Measurements from ENCODE around the gene IFITM10.

DNA sequence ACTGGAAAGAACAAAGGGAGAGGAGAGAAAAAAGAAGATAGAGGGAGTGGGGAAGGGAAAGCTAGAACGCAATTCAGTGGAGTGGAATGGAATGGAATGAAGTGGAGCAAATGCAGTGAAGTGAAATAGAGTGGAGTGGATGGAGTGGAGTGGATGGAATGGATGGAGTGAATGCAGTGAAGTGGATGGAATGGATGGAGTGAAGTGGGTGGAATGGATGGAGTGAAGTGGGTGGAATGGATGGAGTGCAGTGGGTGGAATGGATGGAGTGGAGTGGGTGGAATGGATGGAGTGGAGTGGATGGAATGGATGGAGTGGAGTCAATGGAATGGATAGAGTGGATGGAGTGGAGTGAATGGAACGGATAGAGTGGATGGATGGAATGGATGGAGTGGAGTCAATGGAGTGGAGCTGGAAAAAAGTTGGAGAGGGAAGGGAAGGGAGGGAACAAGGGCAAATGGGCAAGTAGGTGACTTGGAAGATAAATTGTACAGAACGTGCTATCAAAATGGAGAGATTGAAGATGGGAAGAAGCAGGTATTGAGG, 13.9 kb downstream of the IFITM10 start:
- TF ChIP-seq POLR2AphosphoS5 (IDR thresholded peaks at IDR 0.05; ENCODE audit: low read depth, low read length) (0 out of 2 replicates have a peak, but pooled peaks have one; percentile 25), SIN3A (IDR thresholded peaks at IDR 0.05; ENCODE audit: borderline replicate concordance, insufficient read depth, low read depth, low read length) (no peak)
- TF ChIP-seq, protein P1, sequence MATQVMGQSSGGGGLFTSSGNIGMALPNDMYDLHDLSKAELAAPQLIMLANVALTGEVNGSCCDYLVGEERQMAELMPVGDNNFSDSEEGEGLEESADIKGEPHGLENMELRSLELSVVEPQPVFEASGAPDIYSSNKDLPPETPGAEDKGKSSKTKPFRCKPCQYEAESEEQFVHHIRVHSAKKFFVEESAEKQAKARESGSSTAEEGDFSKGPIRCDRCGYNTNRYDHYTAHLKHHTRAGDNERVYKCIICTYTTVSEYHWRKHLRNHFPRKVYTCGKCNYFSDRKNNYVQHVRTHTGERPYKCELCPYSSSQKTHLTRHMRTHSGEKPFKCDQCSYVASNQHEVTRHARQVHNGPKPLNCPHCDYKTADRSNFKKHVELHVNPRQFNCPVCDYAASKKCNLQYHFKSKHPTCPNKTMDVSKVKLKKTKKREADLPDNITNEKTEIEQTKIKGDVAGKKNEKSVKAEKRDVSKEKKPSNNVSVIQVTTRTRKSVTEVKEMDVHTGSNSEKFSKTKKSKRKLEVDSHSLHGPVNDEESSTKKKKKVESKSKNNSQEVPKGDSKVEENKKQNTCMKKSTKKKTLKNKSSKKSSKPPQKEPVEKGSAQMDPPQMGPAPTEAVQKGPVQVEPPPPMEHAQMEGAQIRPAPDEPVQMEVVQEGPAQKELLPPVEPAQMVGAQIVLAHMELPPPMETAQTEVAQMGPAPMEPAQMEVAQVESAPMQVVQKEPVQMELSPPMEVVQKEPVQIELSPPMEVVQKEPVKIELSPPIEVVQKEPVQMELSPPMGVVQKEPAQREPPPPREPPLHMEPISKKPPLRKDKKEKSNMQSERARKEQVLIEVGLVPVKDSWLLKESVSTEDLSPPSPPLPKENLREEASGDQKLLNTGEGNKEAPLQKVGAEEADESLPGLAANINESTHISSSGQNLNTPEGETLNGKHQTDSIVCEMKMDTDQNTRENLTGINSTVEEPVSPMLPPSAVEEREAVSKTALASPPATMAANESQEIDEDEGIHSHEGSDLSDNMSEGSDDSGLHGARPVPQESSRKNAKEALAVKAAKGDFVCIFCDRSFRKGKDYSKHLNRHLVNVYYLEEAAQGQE (IDR thresholded peaks at IDR 0.05; ENCODE audit: insufficient read depth in 1 of 2, low read depth in 2 of 2, low read length in 1 of 2) = no peak
- TF ChIP-seq, protein P2, sequence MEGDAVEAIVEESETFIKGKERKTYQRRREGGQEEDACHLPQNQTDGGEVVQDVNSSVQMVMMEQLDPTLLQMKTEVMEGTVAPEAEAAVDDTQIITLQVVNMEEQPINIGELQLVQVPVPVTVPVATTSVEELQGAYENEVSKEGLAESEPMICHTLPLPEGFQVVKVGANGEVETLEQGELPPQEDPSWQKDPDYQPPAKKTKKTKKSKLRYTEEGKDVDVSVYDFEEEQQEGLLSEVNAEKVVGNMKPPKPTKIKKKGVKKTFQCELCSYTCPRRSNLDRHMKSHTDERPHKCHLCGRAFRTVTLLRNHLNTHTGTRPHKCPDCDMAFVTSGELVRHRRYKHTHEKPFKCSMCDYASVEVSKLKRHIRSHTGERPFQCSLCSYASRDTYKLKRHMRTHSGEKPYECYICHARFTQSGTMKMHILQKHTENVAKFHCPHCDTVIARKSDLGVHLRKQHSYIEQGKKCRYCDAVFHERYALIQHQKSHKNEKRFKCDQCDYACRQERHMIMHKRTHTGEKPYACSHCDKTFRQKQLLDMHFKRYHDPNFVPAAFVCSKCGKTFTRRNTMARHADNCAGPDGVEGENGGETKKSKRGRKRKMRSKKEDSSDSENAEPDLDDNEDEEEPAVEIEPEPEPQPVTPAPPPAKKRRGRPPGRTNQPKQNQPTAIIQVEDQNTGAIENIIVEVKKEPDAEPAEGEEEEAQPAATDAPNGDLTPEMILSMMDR (IDR thresholded peaks at IDR 0.05) = no peak

Measured in Panc1 (cell line).